Measurements from ENCODE around the gene DCP1A.
"Not testable (repeated sequence)": the region's sequence is repeated elsewhere in the genome, so short reads cannot be mapped to it uniquely, and the experiment has no call there.

The DCP1A gene

GRCh38 chr3:53263907-53264306, 83.4 kb downstream of the DCP1A start:
- FAIRE-seq: no peak

- FAIRE-seq: no peak
These were observed 85.6 kb downstream of the DCP1A start for GRCh38 chr3:53261712-53262111.

GRCh38 chr3:53260286-53260785, 87.0 kb downstream of the DCP1A start:
- no peak for FAIRE-seq

GRCh38 chr3:53259427-53260259, 87.7 kb downstream of the DCP1A start:
- no peak for FAIRE-seq

GRCh38 chr3:53258600-53259426, 88.5 kb downstream of the DCP1A start:
- FAIRE-seq: no peak

DNA sequence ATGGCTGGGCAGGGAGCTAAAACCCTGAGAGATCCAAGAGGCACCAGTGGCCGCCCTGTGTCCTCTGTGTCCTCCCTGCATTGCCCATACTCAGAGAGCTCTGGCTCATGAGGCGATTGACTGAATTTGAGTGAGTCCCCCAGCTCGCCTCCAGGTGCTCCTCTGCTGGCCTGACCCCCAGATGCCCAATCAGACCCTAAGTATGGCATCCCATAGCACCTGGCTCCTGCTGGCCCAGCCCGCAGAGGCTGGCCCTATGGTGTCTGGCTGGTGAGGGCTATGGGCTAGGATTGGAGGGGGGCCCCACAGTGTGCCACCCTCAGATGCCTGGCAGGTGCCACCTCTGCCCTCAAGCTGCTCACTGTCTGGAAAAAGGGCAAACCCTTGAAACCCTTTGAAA, 89.9 kb downstream of the DCP1A start:
- no peak for FAIRE-seq

DNA sequence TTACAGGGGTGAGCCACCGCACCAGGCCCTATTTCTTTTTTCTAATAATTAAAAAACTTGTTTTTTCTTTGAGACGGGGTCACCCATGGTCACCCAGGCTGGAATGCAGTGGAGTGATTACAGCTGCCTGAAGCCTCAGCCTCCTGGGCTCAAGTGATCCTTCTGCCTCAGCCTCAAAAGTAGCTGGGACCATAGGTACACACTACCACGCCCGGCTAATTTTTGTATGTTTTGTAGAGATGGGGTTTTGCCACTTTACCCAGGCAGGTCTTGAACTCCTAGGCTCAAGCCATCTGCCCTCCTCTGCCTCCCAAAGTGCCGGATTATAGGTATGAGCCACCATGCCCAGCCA, 90.7 kb downstream of the DCP1A start:
- no peak for FAIRE-seq

GRCh38 chr3:53255775-53256703, 91.3 kb downstream of the DCP1A start, which contains the start of gene TKT:
Gene TKT, minus strand, starts transcription at chr3:53256022. Its CDS starts 80 bp downstream, at chr3:53255942.
- no peak for FAIRE-seq

- FAIRE-seq: no peak
These were observed 91.9 kb downstream of the DCP1A start for GRCh38 chr3:53255423-53255774.

DNA sequence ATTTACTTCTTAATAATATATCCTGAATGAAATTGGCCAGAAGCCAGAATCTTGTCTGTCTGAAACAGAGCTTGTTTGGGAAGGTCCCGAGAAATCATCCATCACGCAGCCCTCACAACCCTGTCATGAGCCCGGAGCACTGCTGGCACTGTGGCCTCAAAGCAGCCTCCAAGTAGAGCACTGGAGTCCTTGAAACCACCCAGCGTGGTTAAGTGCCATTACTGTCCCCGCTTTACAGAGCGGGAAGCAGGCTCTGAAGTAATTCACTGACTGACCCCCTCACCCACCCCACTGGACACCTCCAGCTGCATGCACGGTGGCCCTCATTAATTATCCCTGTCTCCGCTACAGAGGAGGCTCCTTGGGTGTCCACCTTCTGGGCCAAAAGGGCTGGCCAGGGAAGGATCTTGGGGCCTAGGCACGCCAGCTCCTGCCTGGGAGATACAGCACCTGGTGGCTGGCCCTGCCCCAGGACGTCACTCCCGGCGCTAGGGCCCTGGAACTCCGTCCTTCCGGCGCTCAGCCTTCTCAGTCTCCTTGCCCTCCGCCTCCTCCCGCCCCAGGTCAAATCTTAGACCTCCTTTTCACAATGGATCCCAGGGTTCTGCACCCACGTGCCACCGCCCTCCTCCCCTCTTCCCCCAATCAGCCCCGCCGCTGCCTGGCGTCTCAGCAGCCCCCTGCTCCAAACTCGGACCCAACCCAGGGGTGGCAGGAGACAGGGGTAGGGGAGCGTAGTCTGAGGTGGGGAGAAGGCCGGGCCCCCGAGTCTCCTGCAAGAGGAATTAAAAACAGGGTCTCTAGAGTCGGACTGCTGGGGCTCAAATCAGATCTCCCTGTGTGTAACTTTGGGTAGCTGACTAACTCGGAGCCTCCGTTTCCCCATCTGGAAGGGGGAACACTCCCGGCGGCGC, 92.6 kb downstream of the DCP1A start:
- no peak for FAIRE-seq

GRCh38 chr3:53253707-53254508, 93.4 kb downstream of the DCP1A start:
- no peak for FAIRE-seq

DNA sequence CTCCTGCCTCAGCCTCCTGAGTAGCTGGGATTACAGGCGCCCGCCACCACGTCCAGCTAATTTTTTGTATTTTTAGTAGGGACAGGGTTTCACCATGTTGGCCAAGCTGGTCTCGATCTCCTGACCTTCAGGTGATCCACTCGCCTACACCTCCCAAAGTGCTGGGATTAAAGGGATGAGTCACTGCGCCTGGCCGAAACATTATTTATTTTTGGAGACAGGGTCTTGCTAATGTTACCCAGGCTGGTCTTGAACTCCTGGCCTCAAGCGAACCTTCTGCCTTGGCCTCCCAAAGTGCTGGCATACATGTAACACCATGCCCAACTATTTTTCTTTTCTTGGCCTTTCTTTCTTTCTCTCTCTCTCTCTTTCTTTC, 94.4 kb downstream of the DCP1A start:
- FAIRE-seq: not testable (repeated sequence)

GRCh38 chr3:53252096-53252946, 95.0 kb downstream of the DCP1A start:
- no peak for FAIRE-seq

DNA sequence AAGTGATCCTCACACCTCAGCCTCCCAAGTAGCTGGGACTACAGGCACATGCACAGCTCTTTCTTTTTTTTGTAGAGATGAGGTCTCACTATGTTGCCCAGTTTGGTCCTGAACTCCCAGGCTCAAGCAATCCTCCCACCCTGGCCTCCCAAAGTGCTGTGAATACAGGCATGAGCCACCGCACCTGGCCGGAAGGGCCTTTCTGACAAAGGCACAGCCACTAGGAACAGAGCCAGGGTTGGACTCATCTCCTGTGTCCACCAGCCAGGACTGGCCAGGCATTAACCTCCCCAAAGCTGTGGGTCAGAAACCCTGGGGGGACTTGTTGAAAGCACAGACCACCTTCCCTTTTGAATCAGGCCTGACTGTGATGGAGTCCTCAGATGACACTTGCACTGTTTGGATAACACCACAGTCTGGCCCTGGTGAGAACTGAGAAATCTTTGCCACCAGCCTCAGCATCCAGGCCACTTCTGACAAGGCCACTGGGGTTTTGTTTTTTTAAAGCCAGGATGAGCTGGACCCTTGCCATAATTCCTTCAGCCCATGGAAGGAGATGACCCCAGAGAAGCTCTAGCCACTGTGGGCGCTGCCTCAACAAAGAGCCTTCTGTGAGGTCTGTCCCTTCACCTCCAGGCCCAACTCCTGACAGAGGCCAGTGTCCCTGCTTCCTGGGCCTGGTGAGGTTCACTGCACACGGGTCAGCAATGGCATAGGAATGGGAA, 96.3 kb downstream of the DCP1A start:
- FAIRE-seq: no peak

- FAIRE-seq: no peak
These were observed 96.9 kb downstream of the DCP1A start for GRCh38 chr3:53250453-53250852.

DNA sequence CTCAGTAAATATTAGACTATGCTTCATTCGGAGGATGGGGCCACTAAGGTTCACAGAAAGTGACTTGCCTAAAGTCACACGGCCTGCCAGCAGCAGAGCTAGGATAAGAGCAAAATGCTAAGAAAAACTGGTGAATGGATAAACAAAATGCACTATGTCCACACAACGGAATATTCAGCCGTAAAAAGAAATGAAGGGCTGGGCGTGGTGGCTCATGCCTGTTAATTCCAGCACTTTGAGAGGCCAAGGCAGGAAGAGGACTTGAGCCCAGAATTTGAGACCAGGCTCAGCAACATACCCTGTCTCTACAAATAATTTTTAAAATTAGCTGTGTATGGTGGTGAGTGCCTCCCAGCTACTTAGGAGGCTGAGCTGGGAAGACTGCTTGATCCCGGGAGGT, 99.2 kb downstream of the DCP1A start:
- FAIRE-seq: no peak

GRCh38 chr3:53247619-53248018, 99.7 kb downstream of the DCP1A start:
- no peak for FAIRE-seq

- no peak for FAIRE-seq
These were observed 103.1 kb downstream of the DCP1A start for GRCh38 chr3:53244271-53244670.

- no peak for FAIRE-seq
These were observed 103.6 kb downstream of the DCP1A start for GRCh38 chr3:53243785-53244184.

Data from endometrium (tissue), 2 donors.